Endothelial cell (in vitro differentiated cells): ENCODE results near the gene ALG9. TPM values are rescaled to one million over a fixed set of nuclear protein-coding genes. Genes with fewer than 3 reads are reported as not detected.
A peak's percentile ranks its signal among the peaks of the same experiment; 100 is the strongest.
"Not testable (repeated sequence)": the region's sequence is repeated elsewhere in the genome, so short reads cannot be mapped to it uniquely, and the experiment has no call there.

ENCODE experiments used
- DNase-seq: peaks from one replicate; pipeline ENCODE4 v3.0.0; 2021; ENCODE audit warnings: low spot score
- H3K27ac Mint-ChIP-seq: one replicate; pipeline ENCODE4 v1.8.0; 2021; ENCODE audit warnings: mixed read lengths, inconsistent platforms; ENCODE audit not compliant: unreplicated experiment
- H3K27me3 Mint-ChIP-seq: one replicate; pipeline ENCODE4 v1.8.0; 2021; ENCODE audit warnings: mild to moderate bottlenecking, moderate library complexity, mixed read lengths, inconsistent platforms; ENCODE audit not compliant: unreplicated experiment
- H3K36me3 Mint-ChIP-seq: one replicate; pipeline ENCODE4 v1.8.0; 2021; ENCODE audit warnings: mild to moderate bottlenecking, low read depth, mixed read lengths, inconsistent platforms; ENCODE audit not compliant: unreplicated experiment
- H3K4me1 Mint-ChIP-seq: one replicate; pipeline ENCODE4 v1.8.0; 2021; ENCODE audit warnings: mild to moderate bottlenecking, mixed read lengths, inconsistent platforms; ENCODE audit not compliant: unreplicated experiment
- H3K4me3 Mint-ChIP-seq: one replicate; pipeline ENCODE4 v1.8.0; 2021; ENCODE audit warnings: mild to moderate bottlenecking, mixed read lengths, inconsistent platforms; ENCODE audit not compliant: unreplicated experiment
- H3K9me3 Mint-ChIP-seq: one replicate; pipeline ENCODE4 v1.8.0; 2021; ENCODE audit warnings: mixed read lengths, inconsistent platforms; ENCODE audit not compliant: unreplicated experiment
- CTCF ChIP-seq: fragments of 200-600 bp; sonication (generic); IDR thresholded peaks from one replicate; pipeline ENCODE4 v1.5.0; 2021; ENCODE audit warnings: antibody characterized with exemption; ENCODE audit not compliant: unreplicated experiment
- total RNA-seq: library from RNA; stranded (reverse); fragmentation: NEBNext Ultra II Directional; extraction: Animal tissue kit (Norgen Biotek cat#: 25700); gene quantifications from one replicate; pipeline ENCODE4 v1.2.1, GENCODE V29; 2021; ENCODE audit not compliant: unreplicated experiment

Gene ALG9
- total RNA-seq, 1 donor from 2014 or later, result 35.8 TPM

GRCh38 chr11:111906680-111907079 lies 35.3 kb upstream of the ALG9 start:
- peaks cover 11% of the 10 kb centered on the region for H3K4me1 Mint-ChIP-seq
- H3K4me3 Mint-ChIP-seq, result no peak overlapping the region
- H3K27me3 Mint-ChIP-seq, result peaks cover 5% of the 10 kb centered on the region
- no peak for TF ChIP-seq CTCF
- H3K27ac Mint-ChIP-seq, result no peak overlapping the region
- DNase-seq, result no peak
- H3K9me3 Mint-ChIP-seq, result peaks cover 6% of the 10 kb centered on the region
- H3K36me3 Mint-ChIP-seq, result peaks cover 3% of the 10 kb centered on the region

GRCh38 chr11:111905411-111905810 lies 34.0 kb upstream of the ALG9 start:
- DNase-seq, result no peak
- H3K27me3 Mint-ChIP-seq, result no peaks in the 10 kb centered on the region
- TF ChIP-seq CTCF, result no peak
- H3K4me3 Mint-ChIP-seq, result no peak overlapping the region
- peak overlapping the region; percentile 48 for H3K27ac Mint-ChIP-seq
- H3K9me3 Mint-ChIP-seq, result peaks cover 6% of the 10 kb centered on the region
- peaks cover 3% of the 10 kb centered on the region for H3K36me3 Mint-ChIP-seq
- H3K4me1 Mint-ChIP-seq, result peaks cover 8% of the 10 kb centered on the region

- H3K27me3 Mint-ChIP-seq, result no peaks in the 10 kb centered on the region
- no peak overlapping the region for H3K27ac Mint-ChIP-seq
- DNase-seq, result no peak
- no peak overlapping the region for H3K4me3 Mint-ChIP-seq
- TF ChIP-seq CTCF, result no peak
- H3K4me1 Mint-ChIP-seq, result no peaks in the 10 kb centered on the region
- H3K36me3 Mint-ChIP-seq, result no peaks in the 10 kb centered on the region
- H3K9me3 Mint-ChIP-seq, result no peaks in the 10 kb centered on the region
Measured at GRCh38 chr11:111886844-111887243, 15.5 kb upstream of the ALG9 start.

GRCh38 chr11:111886032-111886431 lies 14.7 kb upstream of the ALG9 start:
- Mint-ChIP-seq H3K27me3 (no peaks in the 10 kb centered on the region), H3K9me3 (no peaks in the 10 kb centered on the region), H3K36me3 (no peaks in the 10 kb centered on the region), H3K4me3 (no peak overlapping the region), H3K27ac (no peak overlapping the region), H3K4me1 (no peaks in the 10 kb centered on the region)
- TF ChIP-seq CTCF, result no peak
- DNase-seq, result no peak

GRCh38 chr11:111885053-111885452 lies 13.7 kb upstream of the ALG9 start:
- H3K4me3 Mint-ChIP-seq, H3K36me3 Mint-ChIP-seq, H3K9me3 Mint-ChIP-seq, H3K27ac Mint-ChIP-seq, H3K27me3 Mint-ChIP-seq, H3K4me1 Mint-ChIP-seq, DNase-seq: not testable (repeated sequence)

- no peak for TF ChIP-seq CTCF
- Mint-ChIP-seq H3K27me3 (no peaks in the 10 kb centered on the region), H3K4me3 (no peak overlapping the region), H3K27ac (no peak overlapping the region), H3K4me1 (peaks cover 11% of the 10 kb centered on the region), H3K9me3 (no peaks in the 10 kb centered on the region), H3K36me3 (no peaks in the 10 kb centered on the region)
- no peak for DNase-seq
Measured at GRCh38 chr11:111882202-111882601, 10.8 kb upstream of the ALG9 start.
